PC-3 (cell line): Measurements from ENCODE around the gene SPAM1. TPM values are rescaled to one million over a fixed set of nuclear protein-coding genes. Genes with fewer than 3 reads are reported as not detected.

Source experiments
- ATAC-seq: fragments of 200-7000 bp; cut with Tn5 transposase; 2 replicates; pipeline ENCODE4 v1.9.1; 2020; ENCODE audit warnings: mild to moderate bottlenecking, moderate library complexity
- BruUV-seq: library from RNA; stranded (reverse); fragments of 400-500 nt; replicated peaks from 2 replicates; lab custom pipeline; 2021; lab: Mats Ljungman, UMichigan
- CTCF ChIA-PET: fragments of 300-600 bp; sonication (Branson Sonifier 250); formaldehyde crosslinking; loops from one replicate; lab custom pipeline; 2022; ENCODE audit warnings: antibody characterized with exemption; lab: Charles Lee
- POLR2A ChIA-PET: fragments of 300-600 bp; sonication (Branson Sonifier 250); formaldehyde crosslinking; loops from one replicate; lab custom pipeline; 2022; ENCODE audit warnings: antibody characterized with exemption; ENCODE audit not compliant: unreplicated experiment; lab: Charles Lee
- DNase-seq: peaks from one replicate; pipeline ENCODE4 v3.0.0-alpha.2; 2015
- H2AFZ ChIP-seq: fragments of 300-600 bp; sonication (generic); 2 replicates; pipeline ENCODE4 v1.6.0; 2016; ENCODE audit warnings: antibody characterized with exemption, low read length
- H3F3A ChIP-seq: fragments of 300-600 bp; sonication (generic); one replicate; pipeline ENCODE4 v1.6.0; 2017; ENCODE audit warnings: antibody characterized with exemption, low read length, control low read depth, mild to moderate bottlenecking; ENCODE audit not compliant: unreplicated experiment
- H3K27ac ChIP-seq: fragments of 300-600 bp; sonication (generic); 2 replicates; pipeline ENCODE4 v1.5.1; 2016; ENCODE audit warnings: mild to moderate bottlenecking, low read length
- H3K27me3 ChIP-seq: fragments of 300-600 bp; sonication (generic); 2 replicates; pipeline ENCODE4 v1.6.1; 2016; ENCODE audit warnings: low read length, mixed read lengths
- H3K36me3 ChIP-seq: fragments of 300-600 bp; sonication (generic); 2 replicates; pipeline ENCODE4 v1.6.1; 2016; ENCODE audit warnings: low read depth, mixed run types, low read length, mixed read lengths
- H3K4me1 ChIP-seq: fragments of 300-600 bp; sonication (generic); 2 replicates; pipeline ENCODE4 v1.5.1; 2016; ENCODE audit warnings: low read length; ENCODE audit not compliant: insufficient read depth
- H3K4me2 ChIP-seq: fragments of 300-600 bp; sonication (generic); 2 replicates; pipeline ENCODE4 v1.6.0; 2016; ENCODE audit warnings: low read length
- H3K4me3 ChIP-seq: fragments of 300-600 bp; sonication (generic); 2 replicates; pipeline ENCODE4 v1.5.1; 2016; ENCODE audit warnings: mild to moderate bottlenecking, low read length, mixed read lengths
- H3K79me2 ChIP-seq: fragments of 300-600 bp; sonication (generic); 2 replicates; pipeline ENCODE4 v1.6.1; 2017; ENCODE audit warnings: low read length, mixed read lengths
- H3K9ac ChIP-seq: fragments of 300-600 bp; sonication (generic); 2 replicates; pipeline ENCODE4 v1.6.0; 2016; ENCODE audit warnings: mild to moderate bottlenecking, low read length
- H3K9me2 ChIP-seq: fragments of 300-600 bp; sonication (generic); replicated peaks from 2 replicates; pipeline ENCODE4 v1.6.1; 2016; ENCODE audit warnings: mixed run types, low read length, mixed read lengths
- H3K9me3 ChIP-seq: fragments of 300-600 bp; sonication (generic); 2 replicates; pipeline ENCODE4 v1.6.1; 2016; ENCODE audit warnings: low read length, mixed read lengths
- H4K20me1 ChIP-seq: fragments of 300-600 bp; sonication (generic); 2 replicates; pipeline ENCODE4 v1.6.1; 2016; ENCODE audit warnings: low read length, mixed read lengths
- EZH2 ChIP-seq: fragments of 300-600 bp; sonication (generic); IDR thresholded peaks from one replicate; pipeline ENCODE4 v1.6.1; 2017; ENCODE audit warnings: antibody characterized with exemption, mild to moderate bottlenecking, low read length; ENCODE audit not compliant: unreplicated experiment
- EZH2phosphoT487 ChIP-seq: fragments of 300-600 bp; sonication (generic); IDR thresholded peaks from 2 replicates; pipeline ENCODE4 v1.6.1; 2018; ENCODE audit warnings: mild to moderate bottlenecking, antibody characterized with exemption, low read length, borderline replicate concordance
- intact Hi-C: fragments of 100-400 bp; cut with micrococcal nuclease; formaldehyde crosslinking; loops from 2 replicates; pipeline ENCODE4 v1.9.0; 2023
- total RNA-seq: library from RNA; depleted of rRNA; stranded (reverse); fragments of >200 nt; gene quantifications from 2 replicates; pipeline ENCODE4 v1.2.3, GENCODE V29; 2014; rRNA removed
- TF ChIP-seq, protein P1 (sequence below): fragments of 300-600 bp; sonication (generic); conservative IDR thresholded peaks from 2 replicates; pipeline ENCODE4 v1.5.1; 2017; ENCODE audit warnings: antibody characterized with exemption, low read depth, mild to moderate bottlenecking, low read length

The SPAM1 gene
- total RNA-seq, 1 experiment from 2014 or later: not detected

DNA sequence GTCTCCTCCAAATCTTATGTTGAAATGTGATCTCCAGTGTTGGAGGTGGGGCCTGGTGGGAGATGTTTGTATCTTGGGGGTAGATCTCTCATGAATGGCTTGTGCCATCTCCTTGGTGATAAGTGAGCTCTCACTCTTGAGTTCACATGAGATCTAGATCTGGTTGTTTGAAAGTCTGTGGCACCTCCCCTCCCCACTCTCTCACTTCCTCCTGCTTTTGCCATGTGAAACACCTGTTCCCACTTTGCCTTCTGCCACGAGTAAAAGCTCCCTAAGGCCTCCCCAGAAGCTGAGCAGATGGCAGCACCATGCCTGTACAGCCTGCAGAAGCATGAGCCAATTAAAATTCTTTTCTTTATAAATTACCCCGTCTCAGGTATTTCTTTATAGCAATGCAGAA, 84.3 kb downstream of the SPAM1 start:
- DNase-seq: no peak
- ChIA-PET POLR2A (no interaction called here), CTCF (no interaction called here)
- BruUV-seq: no TSS peak
- TF ChIP-seq, protein P1, sequence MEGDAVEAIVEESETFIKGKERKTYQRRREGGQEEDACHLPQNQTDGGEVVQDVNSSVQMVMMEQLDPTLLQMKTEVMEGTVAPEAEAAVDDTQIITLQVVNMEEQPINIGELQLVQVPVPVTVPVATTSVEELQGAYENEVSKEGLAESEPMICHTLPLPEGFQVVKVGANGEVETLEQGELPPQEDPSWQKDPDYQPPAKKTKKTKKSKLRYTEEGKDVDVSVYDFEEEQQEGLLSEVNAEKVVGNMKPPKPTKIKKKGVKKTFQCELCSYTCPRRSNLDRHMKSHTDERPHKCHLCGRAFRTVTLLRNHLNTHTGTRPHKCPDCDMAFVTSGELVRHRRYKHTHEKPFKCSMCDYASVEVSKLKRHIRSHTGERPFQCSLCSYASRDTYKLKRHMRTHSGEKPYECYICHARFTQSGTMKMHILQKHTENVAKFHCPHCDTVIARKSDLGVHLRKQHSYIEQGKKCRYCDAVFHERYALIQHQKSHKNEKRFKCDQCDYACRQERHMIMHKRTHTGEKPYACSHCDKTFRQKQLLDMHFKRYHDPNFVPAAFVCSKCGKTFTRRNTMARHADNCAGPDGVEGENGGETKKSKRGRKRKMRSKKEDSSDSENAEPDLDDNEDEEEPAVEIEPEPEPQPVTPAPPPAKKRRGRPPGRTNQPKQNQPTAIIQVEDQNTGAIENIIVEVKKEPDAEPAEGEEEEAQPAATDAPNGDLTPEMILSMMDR: no peak
- no peak for TF ChIP-seq EZH2phosphoT487
- TF ChIP-seq EZH2: no peak
- no peaks in the 10 kb centered on the region for H3K9me2 ChIP-seq
- H3K4me1 ChIP-seq: no peaks in the 10 kb centered on the region
- H3K9me3 ChIP-seq: no peaks in the 10 kb centered on the region
- H3F3A ChIP-seq: no peaks in the 10 kb centered on the region
- no peak overlapping the region for H3K9ac ChIP-seq
- no peak overlapping the region for H3K27ac ChIP-seq
- H3K4me3 ChIP-seq: no peak overlapping the region
- no peaks in the 10 kb centered on the region for H3K36me3 ChIP-seq
- no peak overlapping the region for H2AFZ ChIP-seq
- intact Hi-C loops: no loop called here
- ATAC-seq: no peak
- H3K27me3 ChIP-seq: peaks cover 6% of the 10 kb centered on the region; the same call in 1 of the 2 replicates
- H3K79me2 ChIP-seq: no peaks in the 10 kb centered on the region
- H3K4me2 ChIP-seq: no peak overlapping the region
- H4K20me1 ChIP-seq: no peaks in the 10 kb centered on the region

Other genes starting within 250 kb of the SPAM1 start
- 8.5 and 10.9 TPM in 2 replicates for gene WASL, start 176.2 kb upstream of the SPAM1 start, total RNA-seq
- gene HYAL4, start 80.1 kb upstream of the SPAM1 start, total RNA-seq: 0.26 and 0.98 TPM in 2 replicates
- not detected in 2 replicates for gene TMEM229A, start 107.8 kb downstream of the SPAM1 start, total RNA-seq